A673 (cell line): ENCODE results near the gene ARL5C. TPM values are rescaled to one million over a fixed set of nuclear protein-coding genes. Genes with fewer than 3 reads are reported as not detected.

Experiments
- BruUV-seq: library from RNA; stranded (reverse); fragments of 400-500 nt; replicated peaks from 2 replicates; lab custom pipeline; 2021; lab: Mats Ljungman, UMichigan
- CTCF ChIA-PET: fragments of 300-600 bp; sonication (Branson Sonifier 250); formaldehyde crosslinking; loops from one replicate; lab custom pipeline; 2022; ENCODE audit warnings: antibody characterized with exemption; lab: Charles Lee
- POLR2A ChIA-PET: fragments of 300-600 bp; sonication (Branson Sonifier 250); formaldehyde crosslinking; loops from one replicate; lab custom pipeline; 2022; ENCODE audit warnings: antibody characterized with exemption; ENCODE audit not compliant: low non-redundant PET; lab: Charles Lee
- DNase-seq: peaks from one replicate; pipeline ENCODE4 v3.0.0-alpha.2; 2015; ENCODE audit warnings: low spot score
- H3K27ac ChIP-seq: fragments of 200-600 bp; sonication (generic); 2 replicates; pipeline ENCODE4 v1.5.1; 2016; ENCODE audit warnings: mixed run types, low read depth, mild to moderate bottlenecking, mixed read lengths, antibody characterized with exemption, low read length; ENCODE audit not compliant: poor library complexity, severe bottlenecking
- H3K27me3 ChIP-seq: fragments of 200-600 bp; sonication (generic); replicated peaks from 2 replicates; pipeline ENCODE4 v1.6.1; 2017; ENCODE audit warnings: mixed run types, low read depth, mild to moderate bottlenecking, mixed read lengths, antibody characterized with exemption, low read length; ENCODE audit not compliant: insufficient read depth, poor library complexity
- H3K36me3 ChIP-seq: fragments of 200-600 bp; sonication (generic); 2 replicates; pipeline ENCODE4 v1.6.1; 2016; ENCODE audit warnings: mixed run types, mild to moderate bottlenecking, mixed read lengths, antibody characterized with exemption, low read length; ENCODE audit not compliant: insufficient read depth, poor library complexity, severe bottlenecking
- H3K4me1 ChIP-seq: fragments of 200-600 bp; sonication (generic); 2 replicates; pipeline ENCODE4 v1.6.1; 2017; ENCODE audit warnings: mixed run types, mild to moderate bottlenecking, mixed read lengths, antibody characterized with exemption, low read length; ENCODE audit not compliant: insufficient read depth, poor library complexity, severe bottlenecking
- H3K4me3 ChIP-seq: fragments of 200-600 bp; sonication (generic); 2 replicates; pipeline ENCODE4 v1.5.1; 2016; ENCODE audit warnings: low read depth, mixed run types, mild to moderate bottlenecking, mixed read lengths, low read length; ENCODE audit not compliant: poor library complexity, severe bottlenecking
- H3K9me3 ChIP-seq: fragments of 200-600 bp; sonication (generic); 2 replicates; pipeline ENCODE4 v1.6.1; 2016; ENCODE audit warnings: mixed run types, low read depth, mild to moderate bottlenecking, mixed read lengths, antibody characterized with exemption, low read length; ENCODE audit not compliant: poor library complexity, severe bottlenecking
- EZH2 ChIP-seq: fragments of 200-600 bp; sonication (generic); IDR thresholded peaks from 2 replicates; pipeline ENCODE4 v1.6.1; 2017; ENCODE audit warnings: borderline replicate concordance, low read depth, mild to moderate bottlenecking, mixed read lengths, antibody characterized with exemption, low read length; ENCODE audit not compliant: poor library complexity, severe bottlenecking
- intact Hi-C: fragments of 100-400 bp; cut with micrococcal nuclease; formaldehyde crosslinking; loops from one replicate; pipeline ENCODE4 v1.10.0; 2022; ENCODE audit not compliant: unreplicated experiment
- total RNA-seq: library from RNA; stranded (reverse); gene quantifications from 2 replicates; pipeline ENCODE4 v1.2.3, GENCODE V29; 2021
- TF ChIP-seq, protein P1 (sequence below): fragments of 300-800, 200-600 bp; sonication (generic); conservative IDR thresholded peaks from 2 replicates; pipeline ENCODE4 v1.5.1; 2017; ENCODE audit warnings: low read depth, mild to moderate bottlenecking, antibody characterized with exemption, low read length, moderate library complexity, mixed read lengths

The ARL5C gene
- total RNA-seq, 1 experiment from 2014 or later = not detected

DNA sequence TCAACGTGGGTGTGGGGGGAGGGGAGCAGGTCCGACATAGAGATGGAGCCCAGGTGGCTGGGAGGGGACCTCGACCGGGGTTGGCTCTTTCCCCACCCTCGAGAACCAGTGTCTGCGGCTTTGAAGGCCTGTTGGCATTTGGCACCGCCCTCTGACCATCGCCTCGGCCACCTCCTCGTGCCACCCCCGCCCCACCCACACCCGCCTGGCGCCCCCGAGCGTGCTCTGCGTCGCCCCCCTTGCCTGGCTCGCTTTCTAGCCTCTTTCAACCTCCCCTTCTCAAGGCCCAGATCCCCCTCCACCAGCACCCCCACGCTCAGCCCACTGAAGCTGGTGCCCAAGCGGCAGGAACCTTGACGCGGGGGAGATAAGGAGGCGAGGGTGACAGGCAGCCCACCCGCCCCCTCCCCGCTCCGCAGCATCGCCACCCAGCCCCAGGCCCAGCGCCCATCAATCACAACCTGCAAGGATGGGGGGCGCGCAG lies 30.9 kb upstream of the ARL5C start:
- Histone ChIP-seq H3K27ac (no peak overlapping the region), H3K27me3 (no peaks in the 10 kb centered on the region), H3K4me1 (peaks cover 32% of the 10 kb centered on the region), H3K36me3 (peaks cover 7% of the 10 kb centered on the region), H3K4me3 (peak overlapping the region; percentile 70), H3K9me3 (no peaks in the 10 kb centered on the region)
- intact Hi-C loops = loop anchor here (5.0 kb wide), 1 partner anchor 40 kb away; no protein-coding TSS in a partner anchor
- no TSS peak for BruUV-seq
- DNase-seq = no peak
- ChIA-PET POLR2A (no interaction called here), CTCF (no interaction called here)
- no peak for TF ChIP-seq EZH2
- TF ChIP-seq, protein P1, sequence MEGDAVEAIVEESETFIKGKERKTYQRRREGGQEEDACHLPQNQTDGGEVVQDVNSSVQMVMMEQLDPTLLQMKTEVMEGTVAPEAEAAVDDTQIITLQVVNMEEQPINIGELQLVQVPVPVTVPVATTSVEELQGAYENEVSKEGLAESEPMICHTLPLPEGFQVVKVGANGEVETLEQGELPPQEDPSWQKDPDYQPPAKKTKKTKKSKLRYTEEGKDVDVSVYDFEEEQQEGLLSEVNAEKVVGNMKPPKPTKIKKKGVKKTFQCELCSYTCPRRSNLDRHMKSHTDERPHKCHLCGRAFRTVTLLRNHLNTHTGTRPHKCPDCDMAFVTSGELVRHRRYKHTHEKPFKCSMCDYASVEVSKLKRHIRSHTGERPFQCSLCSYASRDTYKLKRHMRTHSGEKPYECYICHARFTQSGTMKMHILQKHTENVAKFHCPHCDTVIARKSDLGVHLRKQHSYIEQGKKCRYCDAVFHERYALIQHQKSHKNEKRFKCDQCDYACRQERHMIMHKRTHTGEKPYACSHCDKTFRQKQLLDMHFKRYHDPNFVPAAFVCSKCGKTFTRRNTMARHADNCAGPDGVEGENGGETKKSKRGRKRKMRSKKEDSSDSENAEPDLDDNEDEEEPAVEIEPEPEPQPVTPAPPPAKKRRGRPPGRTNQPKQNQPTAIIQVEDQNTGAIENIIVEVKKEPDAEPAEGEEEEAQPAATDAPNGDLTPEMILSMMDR = no peak

DNA sequence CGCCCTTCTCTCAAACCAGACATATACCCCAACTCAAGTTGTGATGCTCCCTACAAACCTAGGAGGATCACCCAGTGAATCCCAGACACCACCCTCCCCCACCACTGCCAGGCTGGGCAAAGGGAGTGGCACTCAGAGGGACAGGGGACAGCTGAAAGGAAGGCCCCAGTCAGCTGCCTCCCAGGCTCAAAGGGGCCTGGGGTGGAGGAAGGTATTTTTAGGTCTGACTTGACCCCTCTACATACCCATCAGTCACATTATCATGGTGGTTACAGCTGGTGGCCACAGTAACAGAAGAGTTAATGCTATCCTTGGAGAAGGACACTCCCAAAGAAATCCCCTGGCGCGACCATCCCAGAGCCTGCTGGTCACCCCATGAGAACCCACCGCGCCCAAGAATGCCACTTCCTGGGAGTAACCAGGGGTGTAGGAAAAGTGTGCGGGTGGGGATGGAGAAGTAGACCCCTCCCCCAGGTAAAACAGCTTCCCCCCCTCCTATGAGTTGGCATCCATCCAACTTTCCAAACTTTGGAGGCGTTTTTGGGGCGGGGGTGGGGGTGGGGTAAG lies 30.4 kb upstream of the ARL5C start:
- ChIA-PET POLR2A (no interaction called here), CTCF (interaction anchor here (0.7 kb wide), 1 partner anchor 156 kb away, joined by 3 read pairs; no protein-coding TSS in a partner anchor)
- Histone ChIP-seq H3K27ac (no peak overlapping the region), H3K36me3 (peaks cover 3% of the 10 kb centered on the region), H3K4me3 (peak overlapping the region; percentile 70), H3K4me1 (peaks cover 28% of the 10 kb centered on the region), H3K9me3 (no peaks in the 10 kb centered on the region), H3K27me3 (no peaks in the 10 kb centered on the region)
- TF ChIP-seq, protein P1 = no peak
- TF ChIP-seq EZH2 = no peak
- BruUV-seq = no TSS peak
- intact Hi-C loops = loop anchor here (5.0 kb wide), 1 partner anchor 41 kb away; no protein-coding TSS in a partner anchor
- no peak for DNase-seq

DNA sequence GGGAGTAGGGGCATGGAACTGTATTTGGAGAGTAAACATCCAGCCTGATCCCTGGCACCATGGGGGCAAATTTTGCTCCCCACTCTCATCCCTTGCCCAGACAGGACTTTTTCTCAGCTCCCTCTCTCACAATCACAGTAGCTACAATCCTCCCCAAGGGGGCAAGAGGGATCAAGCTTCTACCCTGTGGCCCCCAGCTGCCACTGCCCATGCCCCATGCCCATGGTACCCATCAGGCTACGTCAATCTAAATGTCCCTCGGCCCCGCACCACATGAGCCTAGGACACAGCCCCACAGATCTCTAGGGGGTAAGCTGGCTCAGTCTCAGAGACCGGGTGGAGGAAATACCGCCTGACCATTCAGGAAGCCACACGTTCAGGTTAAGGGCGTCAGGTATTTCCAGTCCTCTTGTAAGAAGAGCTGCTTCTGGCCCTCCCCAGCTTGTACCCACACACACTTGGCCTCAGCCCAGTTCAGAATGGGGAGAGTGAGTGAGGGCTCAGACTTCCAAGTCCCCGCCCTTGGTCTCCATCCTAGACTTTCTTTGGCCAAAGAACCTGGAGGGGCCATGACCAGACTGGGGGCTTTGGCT lies 29.7 kb upstream of the ARL5C start:
- Histone ChIP-seq H3K27me3 (no peaks in the 10 kb centered on the region), H3K27ac (no peak overlapping the region), H3K36me3 (peaks cover 3% of the 10 kb centered on the region), H3K9me3 (no peaks in the 10 kb centered on the region), H3K4me3 (peak overlapping the region; percentile 70), H3K4me1 (peaks cover 22% of the 10 kb centered on the region)
- ChIA-PET POLR2A (no interaction called here), CTCF (interaction anchor here (0.5 to 1.3 kb wide), 3 partner anchors 27 to 157 kb away, joined by 3 to 12 read pairs (median 6); no protein-coding TSS in a partner anchor)
- no peak for TF ChIP-seq EZH2
- TF ChIP-seq, protein P1 = no peak
- no peak for DNase-seq
- no TSS peak for BruUV-seq
- intact Hi-C loops = loop anchor here (5.0 kb wide), 1 partner anchor 42 kb away; no protein-coding TSS in a partner anchor
